SK-N-SH treated with all-trans-retinoic acid at 6 μM for 48 hours (cell line): ENCODE data around the gene TXNRD2.

ENCODE experiments used
- ARNTL ChIP-seq: fragments of 450-650 bp; formaldehyde crosslinking; IDR thresholded peaks from 2 replicates; pipeline ENCODE4 v1.5.0; 2020; ENCODE audit warnings: low read depth, mild to moderate bottlenecking, moderate library complexity, borderline replicate concordance
- OSR1 ChIP-seq: fragments of 250-450 bp; sonication (Bioruptor Pico); IDR thresholded peaks from 2 replicates; pipeline ENCODE4 v1.8.0; 2022; ENCODE audit warnings: moderate library complexity, mild to moderate bottlenecking, inconsistent platforms
- PATZ1 ChIP-seq: fragments of 250-450 bp; sonication (Bioruptor Pico); IDR thresholded peaks from 2 replicates; pipeline ENCODE4 v1.8.0; 2020; ENCODE audit warnings: mild to moderate bottlenecking, moderate library complexity, borderline replicate concordance
- RARB ChIP-seq: fragments of 250-450 bp; sonication (Bioruptor Pico); IDR thresholded peaks from 2 replicates; pipeline ENCODE4 v1.8.0; 2021; ENCODE audit warnings: mild to moderate bottlenecking, moderate library complexity
- SNAI2 ChIP-seq: fragments of 250-450 bp; sonication (Bioruptor Pico); IDR thresholded peaks from 2 replicates; pipeline ENCODE4 v1.5.0; 2020; ENCODE audit warnings: mild to moderate bottlenecking, moderate library complexity
- TCF4 ChIP-seq: fragments of 250-450 bp; sonication (Bioruptor Pico); IDR thresholded peaks from 2 replicates; pipeline ENCODE4 v1.8.0; 2021; ENCODE audit warnings: mild to moderate bottlenecking, moderate library complexity, borderline replicate concordance
- ZFP3 ChIP-seq: fragments of 250-450 bp; sonication (Bioruptor Pico); IDR thresholded peaks from 2 replicates; pipeline ENCODE4 v1.5.0; 2020; ENCODE audit warnings: mild to moderate bottlenecking, moderate library complexity
- ZNF8 ChIP-seq: fragments of 450-650 bp; formaldehyde crosslinking; IDR thresholded peaks from 2 replicates; pipeline ENCODE4 v1.5.0; 2020; ENCODE audit warnings: mild to moderate bottlenecking, moderate library complexity
- TF ChIP-seq, protein P1 (sequence below): fragments of 250-450 bp; sonication (Bioruptor Pico); IDR thresholded peaks from 2 replicates; pipeline ENCODE4 v1.5.0; 2020; ENCODE audit warnings: mild to moderate bottlenecking, moderate library complexity
- TF ChIP-seq, protein P2 (sequence below): fragments of 250-450 bp; sonication (Bioruptor Pico); IDR thresholded peaks from 2 replicates; pipeline ENCODE4 v1.5.1; 2020; ENCODE audit warnings: low read depth, mild to moderate bottlenecking, moderate library complexity

DNA sequence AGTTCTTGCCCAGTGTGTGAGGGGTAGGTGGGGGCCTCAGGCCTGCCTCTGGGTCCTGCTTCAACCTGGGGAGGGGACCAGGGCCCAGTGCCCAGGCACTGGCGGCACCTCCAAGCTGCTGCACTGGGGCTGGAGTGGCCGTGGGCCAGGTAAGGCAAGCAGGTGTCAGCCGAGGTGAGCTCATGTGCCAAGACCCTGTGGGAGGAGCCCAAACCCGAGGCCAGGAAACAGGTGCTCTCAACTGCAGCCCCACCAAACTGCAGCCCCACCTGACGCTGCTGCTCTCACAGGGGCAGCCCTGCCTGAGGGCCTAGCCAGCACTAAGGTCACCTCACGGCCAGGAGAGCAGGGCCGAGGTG is 68.9 kb downstream of the TXNRD2 start:
- TF ChIP-seq PATZ1 (CRISPR knock-in tag) (no peak), ZNF8 (CRISPR knock-in tag) (no peak), SNAI2 (CRISPR knock-in tag) (no peak), OSR1 (CRISPR knock-in tag) (no peak), RARB (no peak), TCF4 (CRISPR knock-in tag) (no peak), ZFP3 (CRISPR knock-in tag) (no peak), ARNTL (CRISPR knock-in tag) (no peak)
- TF ChIP-seq, protein P1, sequence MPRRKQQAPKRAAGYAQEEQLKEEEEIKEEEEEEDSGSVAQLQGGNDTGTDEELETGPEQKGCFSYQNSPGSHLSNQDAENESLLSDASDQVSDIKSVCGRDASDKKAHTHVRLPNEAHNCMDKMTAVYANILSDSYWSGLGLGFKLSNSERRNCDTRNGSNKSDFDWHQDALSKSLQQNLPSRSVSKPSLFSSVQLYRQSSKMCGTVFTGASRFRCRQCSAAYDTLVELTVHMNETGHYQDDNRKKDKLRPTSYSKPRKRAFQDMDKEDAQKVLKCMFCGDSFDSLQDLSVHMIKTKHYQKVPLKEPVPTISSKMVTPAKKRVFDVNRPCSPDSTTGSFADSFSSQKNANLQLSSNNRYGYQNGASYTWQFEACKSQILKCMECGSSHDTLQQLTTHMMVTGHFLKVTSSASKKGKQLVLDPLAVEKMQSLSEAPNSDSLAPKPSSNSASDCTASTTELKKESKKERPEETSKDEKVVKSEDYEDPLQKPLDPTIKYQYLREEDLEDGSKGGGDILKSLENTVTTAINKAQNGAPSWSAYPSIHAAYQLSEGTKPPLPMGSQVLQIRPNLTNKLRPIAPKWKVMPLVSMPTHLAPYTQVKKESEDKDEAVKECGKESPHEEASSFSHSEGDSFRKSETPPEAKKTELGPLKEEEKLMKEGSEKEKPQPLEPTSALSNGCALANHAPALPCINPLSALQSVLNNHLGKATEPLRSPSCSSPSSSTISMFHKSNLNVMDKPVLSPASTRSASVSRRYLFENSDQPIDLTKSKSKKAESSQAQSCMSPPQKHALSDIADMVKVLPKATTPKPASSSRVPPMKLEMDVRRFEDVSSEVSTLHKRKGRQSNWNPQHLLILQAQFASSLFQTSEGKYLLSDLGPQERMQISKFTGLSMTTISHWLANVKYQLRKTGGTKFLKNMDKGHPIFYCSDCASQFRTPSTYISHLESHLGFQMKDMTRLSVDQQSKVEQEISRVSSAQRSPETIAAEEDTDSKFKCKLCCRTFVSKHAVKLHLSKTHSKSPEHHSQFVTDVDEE (CRISPR knock-in tag), result no peak
- TF ChIP-seq, protein P2, sequence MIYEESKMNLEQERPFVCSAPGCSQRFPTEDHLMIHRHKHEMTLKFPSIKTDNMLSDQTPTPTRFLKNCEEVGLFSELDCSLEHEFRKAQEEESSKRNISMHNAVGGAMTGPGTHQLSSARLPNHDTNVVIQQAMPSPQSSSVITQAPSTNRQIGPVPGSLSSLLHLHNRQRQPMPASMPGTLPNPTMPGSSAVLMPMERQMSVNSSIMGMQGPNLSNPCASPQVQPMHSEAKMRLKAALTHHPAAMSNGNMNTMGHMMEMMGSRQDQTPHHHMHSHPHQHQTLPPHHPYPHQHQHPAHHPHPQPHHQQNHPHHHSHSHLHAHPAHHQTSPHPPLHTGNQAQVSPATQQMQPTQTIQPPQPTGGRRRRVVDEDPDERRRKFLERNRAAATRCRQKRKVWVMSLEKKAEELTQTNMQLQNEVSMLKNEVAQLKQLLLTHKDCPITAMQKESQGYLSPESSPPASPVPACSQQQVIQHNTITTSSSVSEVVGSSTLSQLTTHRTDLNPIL (CRISPR knock-in tag), result no peak
